HuH-7 (cell line): ENCODE measurements around the gene LIPN.

Experiments used
- DNase-seq: peaks from one replicate; pipeline ENCODE4 v3.0.0; 2011; ENCODE audit warnings: low spot score

The LIPN gene

GRCh38 chr10:88786032-88786770 is 26.4 kb downstream of the LIPN start:
- no peak for DNase-seq

- no peak for DNase-seq
These were observed 27.6 kb downstream of the LIPN start for GRCh38 chr10:88787463-88787862.

- DNase-seq = no peak
These were observed 29.1 kb downstream of the LIPN start for GRCh38 chr10:88788924-88789323.

GRCh38 chr10:88791924-88792323 is 32.1 kb downstream of the LIPN start:
- peak; percentile 9 for DNase-seq

GRCh38 chr10:88792661-88793060 is 32.8 kb downstream of the LIPN start:
- peak; percentile 27 for DNase-seq

GRCh38 chr10:88793712-88794299 is 34.0 kb downstream of the LIPN start:
- no peak for DNase-seq

GRCh38 chr10:88794731-88795130 is 34.9 kb downstream of the LIPN start:
- DNase-seq = no peak

- no peak for DNase-seq
These were observed 40.6 kb downstream of the LIPN start for GRCh38 chr10:88800152-88801125.

- DNase-seq = no peak
These were observed 42.9 kb downstream of the LIPN start, which contains the start of gene LIPM for GRCh38 chr10:88802523-88803285. LIPM (plus strand) TSS chr10:88802730; CDS start chr10:88802897, 167 bp downstream.

GRCh38 chr10:88803641-88804040 is 43.8 kb downstream of the LIPN start:
- no peak for DNase-seq

GRCh38 chr10:88804083-88804812 is 44.4 kb downstream of the LIPN start:
- no peak for DNase-seq

- DNase-seq = no peak
These were observed 45.5 kb downstream of the LIPN start for GRCh38 chr10:88805361-88805760.

GRCh38 chr10:88805924-88806323 is 46.1 kb downstream of the LIPN start:
- DNase-seq = no peak

- DNase-seq = no peak
These were observed 49.8 kb downstream of the LIPN start for GRCh38 chr10:88809621-88810020.

GRCh38 chr10:88810196-88810961 is 50.6 kb downstream of the LIPN start:
- DNase-seq = peak; percentile 24

- DNase-seq = no peak
These were observed 53.4 kb downstream of the LIPN start for GRCh38 chr10:88813200-88813599.

GRCh38 chr10:88819290-88819689 is 59.5 kb downstream of the LIPN start:
- DNase-seq = no peak

- DNase-seq = no peak
These were observed 61.1 kb downstream of the LIPN start for GRCh38 chr10:88820748-88821401.

GRCh38 chr10:88826388-88826787 is 66.6 kb downstream of the LIPN start:
- DNase-seq = no peak

GRCh38 chr10:88827671-88828070 is 67.9 kb downstream of the LIPN start:
- no peak for DNase-seq
